ENCODE measurements around the gene TMEM18. TPM values are rescaled to one million over a fixed set of nuclear protein-coding genes. Genes with fewer than 3 reads are reported as not detected.

TMEM18 gene
- total RNA-seq, 1 donor: 24.1 TPM

DNA sequence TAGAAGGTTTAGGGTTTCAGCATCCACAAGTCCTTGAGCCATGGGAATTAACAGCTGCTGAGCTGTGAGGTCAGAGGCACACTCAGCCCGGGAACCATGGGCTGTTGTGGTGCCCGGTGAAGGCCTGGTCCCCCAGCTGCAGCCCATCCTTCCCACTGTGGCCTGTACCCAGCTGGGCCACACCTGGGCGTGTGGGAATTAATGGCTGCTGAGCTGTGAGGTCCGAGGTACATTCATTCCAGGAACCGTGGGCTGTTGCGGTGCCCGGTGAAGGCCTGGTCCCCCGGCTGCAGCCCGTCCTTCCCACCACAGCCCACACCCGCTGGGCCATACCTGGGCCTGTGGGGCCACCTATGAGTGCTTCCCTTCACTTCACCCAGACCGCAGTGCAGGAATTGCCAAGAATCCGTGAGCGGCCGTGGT is 25.2 kb downstream of the TMEM18 start:
- no peak overlapping the region for H3K4me3 ChIP-seq (ENCODE audit: low read depth, low read length)
- TF ChIP-seq, protein P1, sequence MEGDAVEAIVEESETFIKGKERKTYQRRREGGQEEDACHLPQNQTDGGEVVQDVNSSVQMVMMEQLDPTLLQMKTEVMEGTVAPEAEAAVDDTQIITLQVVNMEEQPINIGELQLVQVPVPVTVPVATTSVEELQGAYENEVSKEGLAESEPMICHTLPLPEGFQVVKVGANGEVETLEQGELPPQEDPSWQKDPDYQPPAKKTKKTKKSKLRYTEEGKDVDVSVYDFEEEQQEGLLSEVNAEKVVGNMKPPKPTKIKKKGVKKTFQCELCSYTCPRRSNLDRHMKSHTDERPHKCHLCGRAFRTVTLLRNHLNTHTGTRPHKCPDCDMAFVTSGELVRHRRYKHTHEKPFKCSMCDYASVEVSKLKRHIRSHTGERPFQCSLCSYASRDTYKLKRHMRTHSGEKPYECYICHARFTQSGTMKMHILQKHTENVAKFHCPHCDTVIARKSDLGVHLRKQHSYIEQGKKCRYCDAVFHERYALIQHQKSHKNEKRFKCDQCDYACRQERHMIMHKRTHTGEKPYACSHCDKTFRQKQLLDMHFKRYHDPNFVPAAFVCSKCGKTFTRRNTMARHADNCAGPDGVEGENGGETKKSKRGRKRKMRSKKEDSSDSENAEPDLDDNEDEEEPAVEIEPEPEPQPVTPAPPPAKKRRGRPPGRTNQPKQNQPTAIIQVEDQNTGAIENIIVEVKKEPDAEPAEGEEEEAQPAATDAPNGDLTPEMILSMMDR (IDR thresholded peaks at IDR 0.05; ENCODE audit: insufficient read depth, low read length): no peak
- DNase-seq (ENCODE audit: low read depth): no peak

DNA sequence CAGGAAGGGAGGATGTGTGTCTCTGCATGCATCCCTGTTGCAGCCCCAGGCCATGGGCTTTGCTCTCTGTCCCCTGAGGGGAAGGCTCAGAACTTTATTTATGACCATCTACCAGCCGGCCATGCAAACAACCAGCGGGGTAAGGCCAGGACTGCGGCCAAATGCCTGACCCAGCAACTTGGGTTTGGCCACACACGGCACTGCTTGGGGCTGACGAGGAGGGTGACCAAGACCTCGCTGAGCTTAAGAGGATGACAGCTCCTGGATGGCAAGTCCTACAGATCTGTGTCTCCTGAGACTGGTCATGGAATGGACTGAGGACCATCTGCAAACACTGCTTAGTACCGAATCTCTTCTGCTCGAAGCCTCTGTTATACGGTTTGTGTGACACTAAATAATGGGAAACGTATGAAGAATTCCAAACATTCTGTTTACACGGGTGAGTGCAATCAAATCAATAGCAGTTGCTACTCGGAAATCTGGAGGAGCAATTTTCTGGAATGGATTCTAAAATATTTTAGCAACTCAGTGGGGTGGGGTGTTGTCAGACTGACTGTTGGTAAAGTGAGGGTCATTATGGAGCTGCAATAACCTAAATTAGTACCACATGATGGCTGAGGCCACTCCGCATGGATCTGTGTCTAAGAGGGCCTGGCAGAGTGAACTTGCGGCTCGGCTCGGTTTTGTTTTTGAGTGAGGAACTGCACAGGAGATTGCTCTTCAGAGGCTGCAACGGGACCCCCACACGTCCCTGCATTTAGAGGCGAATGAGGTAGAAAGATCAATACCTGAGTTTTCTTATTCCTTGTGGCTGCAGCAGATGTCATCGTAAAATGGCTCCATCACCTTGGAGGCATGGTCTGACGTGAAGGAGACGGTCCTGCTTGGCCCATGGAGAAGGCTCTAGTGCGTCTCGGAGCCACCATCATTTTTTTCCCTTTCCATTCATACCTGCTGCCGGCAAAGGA is 26.6 kb downstream of the TMEM18 start:
- H3K4me3 ChIP-seq (ENCODE audit: low read depth, low read length): no peak overlapping the region
- no peak for DNase-seq (ENCODE audit: low read depth)
- TF ChIP-seq, protein P1 (IDR thresholded peaks at IDR 0.05; ENCODE audit: insufficient read depth, low read length): no peak

DNA sequence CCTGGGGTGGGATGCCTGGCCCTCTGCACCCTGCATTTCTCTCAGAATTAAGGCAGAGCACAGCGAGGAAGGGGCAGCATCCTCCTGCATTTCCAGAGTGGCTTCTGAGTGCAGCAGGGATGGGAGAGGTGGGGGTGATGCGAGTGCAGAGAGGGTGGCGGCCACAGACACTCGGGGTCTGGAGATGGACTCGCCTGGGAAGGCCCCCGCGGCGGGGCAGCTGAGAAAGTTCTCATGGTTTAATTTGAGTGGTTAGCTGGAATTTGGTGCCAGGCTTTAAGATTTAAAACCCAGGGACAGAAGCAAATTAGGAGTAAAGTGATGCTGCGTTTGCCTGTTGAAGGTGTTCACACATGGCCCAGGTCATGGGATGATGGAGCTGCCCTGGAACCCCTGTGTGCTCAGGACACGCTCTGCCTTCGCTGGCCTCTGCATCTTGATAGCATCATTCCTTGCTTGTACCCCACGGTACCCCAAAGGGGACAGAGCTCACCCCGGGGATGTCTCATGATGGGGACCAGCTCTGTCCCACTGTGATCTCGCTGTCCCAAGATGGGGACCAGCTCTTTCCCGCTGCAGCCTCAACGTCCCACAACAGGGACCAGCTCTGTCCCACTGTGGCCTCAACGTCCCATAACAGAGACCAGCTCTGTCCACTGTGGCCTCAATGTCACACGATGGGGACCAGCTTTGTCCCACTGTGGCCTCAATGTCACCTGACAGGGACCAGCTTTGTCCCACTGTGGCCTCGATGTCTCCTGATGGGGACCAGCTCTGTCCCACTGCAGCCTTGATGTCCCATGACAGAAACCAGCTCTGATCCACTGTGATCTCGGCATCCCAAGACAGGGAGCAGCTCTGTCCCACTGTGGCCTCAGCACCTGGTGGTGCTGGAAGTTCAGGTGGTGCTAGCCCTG is 27.5 kb downstream of the TMEM18 start:
- TF ChIP-seq, protein P1 (IDR thresholded peaks at IDR 0.05; ENCODE audit: insufficient read depth, low read length): no peak
- no peak overlapping the region for H3K4me3 ChIP-seq (ENCODE audit: low read depth, low read length)
- no peak for DNase-seq (ENCODE audit: low read depth)

DNA sequence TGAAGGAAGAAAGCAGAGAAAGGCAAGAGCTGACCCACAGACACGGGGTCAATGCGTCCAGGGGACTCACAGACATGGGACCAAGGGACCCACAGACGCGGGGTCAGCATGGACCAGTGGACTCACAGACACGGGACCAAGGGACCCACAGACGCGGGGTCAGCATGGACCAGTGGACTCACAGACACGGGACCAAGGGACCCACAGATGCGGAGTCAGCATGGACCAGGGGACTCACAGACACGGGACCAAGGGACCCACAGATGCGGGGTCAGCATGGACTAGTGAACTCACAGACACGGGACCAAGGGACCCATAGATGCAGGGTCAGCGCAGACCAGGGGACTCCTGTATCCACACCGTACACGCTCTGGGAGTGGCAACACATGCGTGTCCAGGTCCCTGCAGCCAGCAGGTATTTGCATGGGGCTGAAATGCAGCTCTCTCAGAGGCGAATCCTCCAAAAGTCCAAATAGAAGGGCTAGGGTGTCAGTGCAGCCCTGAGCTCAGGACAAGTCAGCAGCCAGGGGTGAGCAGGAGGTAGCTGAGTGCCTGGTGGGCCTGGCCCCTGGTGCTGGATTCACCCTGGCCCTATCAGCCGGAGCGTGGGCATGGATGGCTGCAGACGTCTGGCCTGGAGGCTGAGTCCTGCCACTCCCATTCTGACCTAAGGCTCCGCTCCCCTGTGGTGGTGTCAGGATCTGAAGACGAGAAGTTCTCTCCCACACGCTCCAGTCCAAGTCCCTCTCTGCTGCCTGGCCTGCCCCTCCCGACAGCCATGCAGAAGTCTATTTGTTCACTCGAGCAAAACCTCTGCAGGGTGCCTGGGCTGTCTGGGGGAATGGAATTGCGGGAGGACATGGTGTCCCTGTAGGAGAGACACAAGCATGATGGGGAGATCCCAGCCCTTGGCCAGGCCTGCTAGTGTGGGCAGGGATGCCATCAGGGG is 28.5 kb downstream of the TMEM18 start:
- TF ChIP-seq, protein P1 (IDR thresholded peaks at IDR 0.05; ENCODE audit: insufficient read depth, low read length): no peak
- no peak for DNase-seq (ENCODE audit: low read depth)
- no peak overlapping the region for H3K4me3 ChIP-seq (ENCODE audit: low read depth, low read length)

DNA sequence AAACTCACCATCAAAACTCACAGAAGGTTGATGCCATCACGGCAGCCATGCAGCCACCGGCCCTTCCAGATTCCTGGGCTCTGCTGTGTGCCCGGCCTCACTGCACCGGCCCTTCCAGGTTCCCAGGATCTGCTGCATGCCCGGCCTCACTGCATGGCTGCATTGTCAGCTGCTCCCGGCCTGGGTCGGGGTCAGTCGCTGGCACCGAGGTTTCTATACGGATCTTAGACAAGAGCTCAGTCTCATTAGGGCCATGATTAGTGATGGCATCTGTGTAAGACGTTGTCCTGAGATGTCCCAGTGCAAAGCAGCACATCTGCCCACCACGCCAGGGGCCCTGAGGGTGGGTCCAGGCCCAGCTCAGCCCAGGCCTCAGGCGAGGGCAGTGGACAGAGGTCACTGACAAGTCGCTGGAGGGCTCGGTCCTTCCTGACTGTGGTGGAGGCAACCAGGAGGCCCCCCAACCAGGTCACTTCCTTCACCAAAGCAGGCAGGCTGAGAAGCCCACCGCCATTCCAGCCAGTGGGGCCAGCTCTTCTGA is 29.4 kb downstream of the TMEM18 start:
- no peak for DNase-seq (ENCODE audit: low read depth)
- H3K4me3 ChIP-seq (ENCODE audit: low read depth, low read length): no peak overlapping the region
- TF ChIP-seq, protein P1 (IDR thresholded peaks at IDR 0.05; ENCODE audit: insufficient read depth, low read length): no peak
